ENCODE results near the gene KCNQ2.

KCNQ2 gene

GRCh38 chr20:63466250-63466825 lies 6.1 kb downstream of the KCNQ2 start:
- no peak overlapping the region for H3K27ac Mint-ChIP-seq
- H3K9me3 Mint-ChIP-seq = no peaks in the 10 kb centered on the region
- no peak overlapping the region for H3K4me3 Mint-ChIP-seq
- peaks cover 48% of the 10 kb centered on the region for H3K27me3 Mint-ChIP-seq
- intact Hi-C loops (cut with micrococcal nuclease) = no loop called here
- H3K36me3 Mint-ChIP-seq (ENCODE audit: low read depth) = no peaks in the 10 kb centered on the region
- H3K4me1 Mint-ChIP-seq (ENCODE audit: low read depth) = no peaks in the 10 kb centered on the region

DNA sequence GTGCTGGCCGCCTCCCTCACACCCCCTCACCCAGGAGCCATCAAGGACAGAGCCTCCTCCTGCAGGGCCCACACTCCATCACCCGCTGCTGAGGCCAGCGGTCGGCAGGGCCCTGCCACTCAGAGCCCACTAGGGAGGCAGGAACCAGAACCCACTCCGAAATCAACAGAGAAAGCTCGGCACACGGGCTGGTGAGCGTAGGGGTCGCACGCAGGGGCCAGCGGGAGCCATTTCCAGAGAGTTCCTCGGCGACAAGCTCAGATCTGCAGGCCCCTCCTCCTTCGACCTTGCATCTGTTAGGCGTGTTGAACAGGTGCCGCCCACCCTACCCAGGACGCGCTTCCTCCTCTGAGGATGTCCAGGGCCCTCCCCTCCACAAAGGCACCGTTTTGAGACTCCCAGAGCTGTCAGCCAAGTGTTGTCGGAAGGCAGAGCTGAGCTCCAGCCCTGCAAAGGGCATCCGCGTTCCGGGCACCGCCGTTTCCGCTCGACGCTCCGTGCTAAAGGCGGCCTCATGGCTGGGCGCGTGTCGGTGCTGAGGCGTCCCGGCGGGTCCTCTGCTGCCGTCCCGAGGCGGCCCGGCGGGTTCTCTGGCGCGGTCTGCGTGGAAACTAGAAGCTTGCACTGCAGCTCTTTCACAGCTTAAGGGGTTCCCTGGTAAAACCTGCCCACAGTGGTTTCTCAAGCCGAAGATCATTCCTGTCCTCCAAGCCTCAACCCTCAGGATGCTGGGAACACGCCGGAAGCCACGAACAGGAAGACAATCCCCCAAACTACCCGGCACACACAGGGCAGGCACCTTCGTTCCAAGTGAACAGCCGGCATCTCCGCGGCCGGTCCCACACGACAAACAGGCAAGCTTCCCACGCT lies 6.8 kb downstream of the KCNQ2 start:
- Mint-ChIP-seq H3K9me3 (no peaks in the 10 kb centered on the region), H3K36me3 (ENCODE audit: low read depth) (no peaks in the 10 kb centered on the region), H3K27ac (no peak overlapping the region), H3K4me3 (no peak overlapping the region), H3K27me3 (peaks cover 43% of the 10 kb centered on the region), H3K4me1 (ENCODE audit: low read depth) (no peaks in the 10 kb centered on the region)
- intact Hi-C loops (cut with micrococcal nuclease) = no loop called here

GRCh38 chr20:63464289-63464635 lies 8.2 kb downstream of the KCNQ2 start:
- no peaks in the 10 kb centered on the region for H3K9me3 Mint-ChIP-seq
- H3K4me3 Mint-ChIP-seq = no peak overlapping the region
- H3K4me1 Mint-ChIP-seq (ENCODE audit: low read depth) = no peaks in the 10 kb centered on the region
- H3K27me3 Mint-ChIP-seq = peaks cover 32% of the 10 kb centered on the region
- intact Hi-C loops (cut with micrococcal nuclease) = no loop called here
- no peaks in the 10 kb centered on the region for H3K36me3 Mint-ChIP-seq (ENCODE audit: low read depth)
- H3K27ac Mint-ChIP-seq = no peak overlapping the region

- peaks cover 27% of the 10 kb centered on the region for H3K27me3 Mint-ChIP-seq
- no peaks in the 10 kb centered on the region for H3K36me3 Mint-ChIP-seq (ENCODE audit: low read depth)
- no peak overlapping the region for H3K4me3 Mint-ChIP-seq
- no peak overlapping the region for H3K27ac Mint-ChIP-seq
- no peaks in the 10 kb centered on the region for H3K9me3 Mint-ChIP-seq
- no peaks in the 10 kb centered on the region for H3K4me1 Mint-ChIP-seq (ENCODE audit: low read depth)
- intact Hi-C loops (cut with micrococcal nuclease) = no loop called here
Observed at GRCh38 chr20:63463400-63464288, 8.8 kb downstream of the KCNQ2 start.

DNA sequence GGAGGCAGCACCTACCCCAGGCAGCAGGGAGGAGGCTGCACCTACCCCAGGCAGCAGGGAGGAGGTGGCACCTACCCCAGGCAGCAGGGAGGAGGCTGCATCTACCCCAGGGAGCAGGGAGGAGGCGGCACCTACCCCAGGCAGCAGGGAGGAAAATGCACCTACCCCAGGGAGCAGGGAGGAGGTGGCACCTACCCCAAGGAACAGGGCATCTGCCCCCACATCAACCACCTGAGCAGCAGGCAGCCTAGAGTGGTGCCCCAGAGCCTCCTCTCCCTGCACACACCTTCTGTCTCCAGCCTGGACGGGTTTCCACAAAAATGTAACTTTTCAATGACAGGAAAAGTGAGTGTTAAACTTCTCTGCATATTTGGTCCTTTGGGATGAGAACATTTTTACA lies 10.2 kb downstream of the KCNQ2 start:
- Mint-ChIP-seq H3K9me3 (no peaks in the 10 kb centered on the region), H3K27me3 (peaks cover 35% of the 10 kb centered on the region), H3K4me3 (no peak overlapping the region), H3K36me3 (ENCODE audit: low read depth) (no peaks in the 10 kb centered on the region), H3K27ac (no peak overlapping the region), H3K4me1 (ENCODE audit: low read depth) (peaks cover 4% of the 10 kb centered on the region)
- intact Hi-C loops (cut with micrococcal nuclease) = no loop called here

GRCh38 chr20:63461104-63461763 lies 11.2 kb downstream of the KCNQ2 start:
- Mint-ChIP-seq H3K27ac (no peak overlapping the region), H3K27me3 (peaks cover 32% of the 10 kb centered on the region), H3K4me3 (no peak overlapping the region), H3K9me3 (no peaks in the 10 kb centered on the region), H3K36me3 (ENCODE audit: low read depth) (no peaks in the 10 kb centered on the region), H3K4me1 (ENCODE audit: low read depth) (peaks cover 4% of the 10 kb centered on the region)
- intact Hi-C loops (cut with micrococcal nuclease) = no loop called here

GRCh38 chr20:63459070-63459380 lies 13.4 kb downstream of the KCNQ2 start:
- Mint-ChIP-seq H3K4me1 (ENCODE audit: low read depth) (peaks cover 4% of the 10 kb centered on the region), H3K4me3 (no peak overlapping the region), H3K9me3 (no peaks in the 10 kb centered on the region), H3K27me3 (peaks cover 40% of the 10 kb centered on the region), H3K27ac (no peak overlapping the region), H3K36me3 (ENCODE audit: low read depth) (no peaks in the 10 kb centered on the region)
- intact Hi-C loops (cut with micrococcal nuclease) = no loop called here

DNA sequence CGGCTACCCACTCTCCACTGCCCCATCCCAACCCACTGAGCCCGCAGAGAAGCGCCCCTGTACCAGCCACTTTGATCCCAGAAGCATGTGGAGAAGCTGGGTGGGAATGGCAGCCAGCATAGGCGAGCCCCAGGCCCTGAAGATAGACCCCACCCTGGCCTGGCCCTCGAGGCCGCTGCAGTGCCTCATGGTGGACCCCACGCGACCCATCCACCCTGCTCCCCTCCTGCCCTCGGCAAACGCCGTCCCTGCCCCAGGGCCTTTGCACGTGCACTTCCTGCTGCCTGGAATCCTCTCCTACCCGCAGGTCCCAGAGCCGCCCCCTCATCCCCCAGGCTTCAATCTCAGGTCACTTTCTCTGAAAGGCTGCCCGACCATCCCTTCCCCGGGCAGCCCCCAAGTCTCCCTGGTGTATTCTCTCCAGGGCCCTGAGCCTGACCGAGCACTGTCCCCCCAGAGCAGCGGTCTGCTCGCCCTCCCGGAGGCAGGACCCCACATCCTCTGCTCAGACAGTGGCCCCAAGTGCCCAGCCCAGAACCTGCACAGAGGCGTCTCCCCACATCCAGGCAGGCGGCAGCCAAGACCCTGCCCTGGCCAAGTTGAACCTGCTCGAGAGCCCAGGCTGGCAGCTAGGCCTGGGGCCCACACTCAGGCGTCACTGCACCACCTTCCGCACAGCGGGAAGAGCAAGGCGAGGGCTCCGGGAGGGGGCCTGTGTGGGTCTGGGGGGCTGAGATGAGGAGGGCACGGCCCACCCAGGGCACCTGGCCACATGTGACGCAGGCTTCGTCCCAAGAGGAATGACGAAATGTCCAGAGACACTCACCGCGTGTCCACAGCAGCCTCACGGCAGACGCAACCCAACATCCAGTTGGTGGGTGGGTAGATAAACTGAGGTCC lies 14.0 kb downstream of the KCNQ2 start:
- H3K4me3 Mint-ChIP-seq = no peak overlapping the region
- intact Hi-C loops (cut with micrococcal nuclease) = no loop called here
- no peaks in the 10 kb centered on the region for H3K36me3 Mint-ChIP-seq (ENCODE audit: low read depth)
- H3K27ac Mint-ChIP-seq = no peak overlapping the region
- peaks cover 4% of the 10 kb centered on the region for H3K4me1 Mint-ChIP-seq (ENCODE audit: low read depth)
- no peaks in the 10 kb centered on the region for H3K9me3 Mint-ChIP-seq
- peaks cover 41% of the 10 kb centered on the region for H3K27me3 Mint-ChIP-seq

DNA sequence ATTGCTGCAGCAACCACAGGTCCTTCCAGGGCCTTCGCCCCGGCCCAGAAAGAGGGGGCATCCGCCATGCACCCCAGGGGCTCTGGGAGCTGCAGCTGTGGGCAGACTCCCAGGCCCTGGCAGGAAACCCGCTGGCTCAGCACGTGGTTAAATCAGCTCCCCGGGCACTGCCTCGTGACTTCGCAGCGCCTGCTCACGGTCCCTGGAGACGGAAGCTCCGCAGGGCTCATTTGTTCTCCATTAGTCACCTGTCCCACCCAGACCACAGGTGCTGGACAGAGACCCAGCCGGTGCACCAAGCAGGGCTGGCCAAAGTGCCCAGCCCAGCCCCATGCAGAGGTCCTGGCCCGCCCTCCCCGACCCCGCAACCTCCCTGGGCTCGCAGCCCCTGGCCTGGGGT lies 14.7 kb downstream of the KCNQ2 start:
- intact Hi-C loops (cut with micrococcal nuclease) = no loop called here
- Mint-ChIP-seq H3K27me3 (peaks cover 47% of the 10 kb centered on the region), H3K4me3 (no peak overlapping the region), H3K9me3 (no peaks in the 10 kb centered on the region), H3K36me3 (ENCODE audit: low read depth) (no peaks in the 10 kb centered on the region), H3K4me1 (ENCODE audit: low read depth) (peaks cover 4% of the 10 kb centered on the region), H3K27ac (no peak overlapping the region)

GRCh38 chr20:63456429-63457284 lies 15.8 kb downstream of the KCNQ2 start:
- Mint-ChIP-seq H3K9me3 (no peaks in the 10 kb centered on the region), H3K4me1 (ENCODE audit: low read depth) (peaks cover 4% of the 10 kb centered on the region), H3K36me3 (ENCODE audit: low read depth) (no peaks in the 10 kb centered on the region), H3K27ac (no peak overlapping the region), H3K4me3 (no peak overlapping the region), H3K27me3 (peaks cover 53% of the 10 kb centered on the region)
- intact Hi-C loops (cut with micrococcal nuclease) = no loop called here

DNA sequence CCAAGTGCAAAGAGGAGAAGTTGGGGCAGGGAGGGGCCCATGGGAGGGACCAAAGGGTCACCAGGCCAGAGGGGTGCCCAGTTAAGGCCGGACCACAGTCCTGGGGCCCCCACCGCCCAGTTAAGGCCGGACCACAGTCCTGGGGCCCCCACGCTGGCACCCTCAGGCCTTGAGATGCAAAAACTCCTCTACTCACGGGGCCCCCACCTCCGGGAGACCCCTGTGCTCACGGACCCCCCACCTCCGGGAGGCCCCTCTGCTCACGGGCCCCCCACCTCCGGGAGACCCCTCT lies 16.9 kb downstream of the KCNQ2 start:
- Mint-ChIP-seq H3K9me3 (no peaks in the 10 kb centered on the region), H3K27ac (no peak overlapping the region), H3K4me3 (no peak overlapping the region), H3K4me1 (ENCODE audit: low read depth) (peaks cover 4% of the 10 kb centered on the region), H3K27me3 (peaks cover 48% of the 10 kb centered on the region), H3K36me3 (ENCODE audit: low read depth) (no peaks in the 10 kb centered on the region)
- intact Hi-C loops (cut with micrococcal nuclease) = no loop called here

GRCh38 chr20:63454731-63455567 lies 17.5 kb downstream of the KCNQ2 start:
- peaks cover 46% of the 10 kb centered on the region for H3K27me3 Mint-ChIP-seq
- H3K9me3 Mint-ChIP-seq = no peaks in the 10 kb centered on the region
- intact Hi-C loops (cut with micrococcal nuclease) = no loop called here
- H3K36me3 Mint-ChIP-seq (ENCODE audit: low read depth) = no peaks in the 10 kb centered on the region
- H3K4me3 Mint-ChIP-seq = no peak overlapping the region
- H3K27ac Mint-ChIP-seq = no peak overlapping the region
- peaks cover 4% of the 10 kb centered on the region for H3K4me1 Mint-ChIP-seq (ENCODE audit: low read depth)
